ENCODE data around the gene CYP11A1. TPM values are rescaled to one million over a fixed set of nuclear protein-coding genes. Genes with fewer than 3 reads are reported as not detected.

CYP11A1 gene
- total RNA-seq, 1 donor from 2014 or later: 0.43 TPM

GRCh38 chr15:74327756-74328155 is 39.7 kb downstream of the CYP11A1 start:
- no peak for TF ChIP-seq EZH2 (IDR thresholded peaks at IDR 0.05; ENCODE audit: insufficient read depth, low read length)
- TF ChIP-seq CTCF (IDR thresholded peaks at IDR 0.05; ENCODE audit: insufficient read depth, low read depth, low read length): no peak
- Histone ChIP-seq H3K27me3 (ENCODE audit: insufficient read depth, low read length) (peaks cover 2% of the 10 kb centered on the region), H3K36me3 (ENCODE audit: insufficient read depth, low read length) (no peaks in the 10 kb centered on the region), H3K9me3 (ENCODE audit: insufficient read depth, low read depth, low read length) (no peaks in the 10 kb centered on the region), H3K4me3 (ENCODE audit: insufficient read depth, low read depth, low read length) (no peak overlapping the region), H3K27ac (ENCODE audit: low read depth, low read length) (no peak overlapping the region), H4K20me1 (ENCODE audit: insufficient read depth, low read length) (no peaks in the 10 kb centered on the region), H3K9ac (ENCODE audit: low read length) (no peak overlapping the region), H3K4me2 (ENCODE audit: low read length) (no peak overlapping the region), H3K4me1 (ENCODE audit: insufficient read depth, low read length) (no peaks in the 10 kb centered on the region), H2AFZ (ENCODE audit: low read depth, low read length) (no peak overlapping the region), H3K79me2 (ENCODE audit: insufficient read depth, low read length) (no peaks in the 10 kb centered on the region)
- DNase-seq (ENCODE audit: low read depth): no peak
- FAIRE-seq: no peak
- Mint-ChIP-seq H3K4me3 (ENCODE audit: unreplicated experiment) (no peak overlapping the region), H3K4me1 (ENCODE audit: low read depth, unreplicated experiment) (no peaks in the 10 kb centered on the region), H3K36me3 (ENCODE audit: low read depth, unreplicated experiment) (no peaks in the 10 kb centered on the region), H3K9me3 (ENCODE audit: unreplicated experiment) (no peaks in the 10 kb centered on the region), H3K27ac (ENCODE audit: unreplicated experiment) (no peak overlapping the region), H3K27me3 (ENCODE audit: low read depth, unreplicated experiment) (peaks cover 56% of the 10 kb centered on the region)

GRCh38 chr15:74326746-74327145 is 40.7 kb downstream of the CYP11A1 start:
- H2AFZ ChIP-seq (ENCODE audit: low read depth, low read length): no peak overlapping the region
- H3K27me3 ChIP-seq (ENCODE audit: insufficient read depth, low read length): peaks cover 2% of the 10 kb centered on the region
- no peaks in the 10 kb centered on the region for H3K9me3 ChIP-seq (ENCODE audit: insufficient read depth, low read depth, low read length)
- no peak overlapping the region for H3K4me3 ChIP-seq (ENCODE audit: insufficient read depth, low read depth, low read length)
- no peaks in the 10 kb centered on the region for H3K9me3 Mint-ChIP-seq (ENCODE audit: unreplicated experiment)
- peaks cover 51% of the 10 kb centered on the region for H3K27me3 Mint-ChIP-seq (ENCODE audit: low read depth, unreplicated experiment)
- H3K36me3 ChIP-seq (ENCODE audit: insufficient read depth, low read length): no peaks in the 10 kb centered on the region
- H3K9ac ChIP-seq (ENCODE audit: low read length): no peak overlapping the region
- H3K4me1 Mint-ChIP-seq (ENCODE audit: low read depth, unreplicated experiment): no peaks in the 10 kb centered on the region
- H3K4me3 Mint-ChIP-seq (ENCODE audit: unreplicated experiment): no peak overlapping the region
- H3K4me1 ChIP-seq (ENCODE audit: insufficient read depth, low read length): no peaks in the 10 kb centered on the region
- no peak for DNase-seq (ENCODE audit: low read depth)
- H3K36me3 Mint-ChIP-seq (ENCODE audit: low read depth, unreplicated experiment): no peaks in the 10 kb centered on the region
- no peak for TF ChIP-seq EZH2 (IDR thresholded peaks at IDR 0.05; ENCODE audit: insufficient read depth, low read length)
- no peak for TF ChIP-seq CTCF (IDR thresholded peaks at IDR 0.05; ENCODE audit: insufficient read depth, low read depth, low read length)
- H3K4me2 ChIP-seq (ENCODE audit: low read length): no peak overlapping the region
- no peak overlapping the region for H3K27ac Mint-ChIP-seq (ENCODE audit: unreplicated experiment)
- H3K27ac ChIP-seq (ENCODE audit: low read depth, low read length): no peak overlapping the region
- FAIRE-seq: no peak
- H4K20me1 ChIP-seq (ENCODE audit: insufficient read depth, low read length): no peaks in the 10 kb centered on the region
- no peaks in the 10 kb centered on the region for H3K79me2 ChIP-seq (ENCODE audit: insufficient read depth, low read length)

GRCh38 chr15:74324714-74325113 is 42.7 kb downstream of the CYP11A1 start:
- Histone ChIP-seq H3K27me3 (ENCODE audit: insufficient read depth, low read length) (peaks cover 1% of the 10 kb centered on the region), H3K4me2 (ENCODE audit: low read length) (no peak overlapping the region), H3K4me1 (ENCODE audit: insufficient read depth, low read length) (no peaks in the 10 kb centered on the region), H3K27ac (ENCODE audit: low read depth, low read length) (no peak overlapping the region), H3K79me2 (ENCODE audit: insufficient read depth, low read length) (no peaks in the 10 kb centered on the region), H3K4me3 (ENCODE audit: insufficient read depth, low read depth, low read length) (no peak overlapping the region), H3K9ac (ENCODE audit: low read length) (no peak overlapping the region), H3K36me3 (ENCODE audit: insufficient read depth, low read length) (no peaks in the 10 kb centered on the region), H2AFZ (ENCODE audit: low read depth, low read length) (no peak overlapping the region), H4K20me1 (ENCODE audit: insufficient read depth, low read length) (no peaks in the 10 kb centered on the region), H3K9me3 (ENCODE audit: insufficient read depth, low read depth, low read length) (no peaks in the 10 kb centered on the region)
- no peaks in the 10 kb centered on the region for H3K36me3 Mint-ChIP-seq (ENCODE audit: low read depth, unreplicated experiment)
- TF ChIP-seq CTCF (IDR thresholded peaks at IDR 0.05; ENCODE audit: insufficient read depth, low read depth, low read length) (no peak), EZH2 (IDR thresholded peaks at IDR 0.05; ENCODE audit: insufficient read depth, low read length) (no peak)
- peaks cover 3% of the 10 kb centered on the region for H3K4me1 Mint-ChIP-seq (ENCODE audit: low read depth, unreplicated experiment)
- H3K27ac Mint-ChIP-seq (ENCODE audit: unreplicated experiment): no peak overlapping the region
- DNase-seq (ENCODE audit: low read depth) (no peak), FAIRE-seq (no peak)
- no peak overlapping the region for H3K4me3 Mint-ChIP-seq (ENCODE audit: unreplicated experiment)
- peaks cover 33% of the 10 kb centered on the region for H3K27me3 Mint-ChIP-seq (ENCODE audit: low read depth, unreplicated experiment)
- H3K9me3 Mint-ChIP-seq (ENCODE audit: unreplicated experiment): no peaks in the 10 kb centered on the region
